ENCODE results near the gene SLC5A12.

Gene SLC5A12

GRCh38 chr11:26742966-26743365 is 21.1 kb upstream of the SLC5A12 start:
- no peak for TF ChIP-seq ZFP3 (CRISPR knock-in tag; IDR thresholded peaks at IDR 0.05)
- TF ChIP-seq BACH2 (CRISPR knock-in tag; IDR thresholded peaks at IDR 0.05; ENCODE audit: borderline replicate concordance): no peak
- TF ChIP-seq PPARA (CRISPR knock-in tag; IDR thresholded peaks at IDR 0.05; ENCODE audit: borderline replicate concordance): no peak
- no peak for TF ChIP-seq ZNF565 (CRISPR knock-in tag; conservative IDR thresholded peaks at IDR 0.05; ENCODE audit: low read depth)
- no peak for TF ChIP-seq ZC3H10 (CRISPR knock-in tag; IDR thresholded peaks at IDR 0.05)
- TF ChIP-seq SNAI2 (CRISPR knock-in tag; IDR thresholded peaks at IDR 0.05): no peak
- TF ChIP-seq ZFP30 (CRISPR knock-in tag; IDR thresholded peaks at IDR 0.05): no peak
- TF ChIP-seq CREB5 (CRISPR knock-in tag; IDR thresholded peaks at IDR 0.05; ENCODE audit: low read depth): no peak
- no peak for TF ChIP-seq CSDC2 (CRISPR knock-in tag; IDR thresholded peaks at IDR 0.05)
- no peak for TF ChIP-seq TSHZ2 (CRISPR knock-in tag; IDR thresholded peaks at IDR 0.05)
- no peak for TF ChIP-seq OSR1 (CRISPR knock-in tag; IDR thresholded peaks at IDR 0.05)
- TF ChIP-seq ESRRG (CRISPR knock-in tag; IDR thresholded peaks at IDR 0.05): no peak
- no peak for TF ChIP-seq ISL1 (CRISPR knock-in tag; IDR thresholded peaks at IDR 0.05)
- TF ChIP-seq ARNTL (CRISPR knock-in tag; IDR thresholded peaks at IDR 0.05; ENCODE audit: borderline replicate concordance, low read depth): no peak
- no peak for TF ChIP-seq TCF4 (CRISPR knock-in tag; IDR thresholded peaks at IDR 0.05; ENCODE audit: borderline replicate concordance)

GRCh38 chr11:26741036-26741435 is 19.2 kb upstream of the SLC5A12 start:
- no peak for ATAC-seq
- TF ChIP-seq TOX (CRISPR knock-in tag; IDR thresholded peaks at IDR 0.05; ENCODE audit: borderline replicate concordance): no peak
- no peak for TF ChIP-seq CREB5 (CRISPR knock-in tag; IDR thresholded peaks at IDR 0.05; ENCODE audit: low read depth)
- TF ChIP-seq ZNF565 (CRISPR knock-in tag; conservative IDR thresholded peaks at IDR 0.05; ENCODE audit: low read depth): no peak
- no peak for TF ChIP-seq SNAI2 (CRISPR knock-in tag; IDR thresholded peaks at IDR 0.05)
- no peak for TF ChIP-seq PPARA (CRISPR knock-in tag; IDR thresholded peaks at IDR 0.05; ENCODE audit: borderline replicate concordance)
- TF ChIP-seq ZNF70 (CRISPR knock-in tag; IDR thresholded peaks at IDR 0.05): no peak
- TF ChIP-seq PATZ1 (CRISPR knock-in tag; IDR thresholded peaks at IDR 0.05; ENCODE audit: borderline replicate concordance): no peak
- no peak for TF ChIP-seq GLIS3 (CRISPR knock-in tag; IDR thresholded peaks at IDR 0.05)
- no peak for TF ChIP-seq ARNTL (CRISPR knock-in tag; IDR thresholded peaks at IDR 0.05; ENCODE audit: borderline replicate concordance, low read depth)
- no peak for TF ChIP-seq CSDC2 (CRISPR knock-in tag; IDR thresholded peaks at IDR 0.05)
- no peak for TF ChIP-seq BACH2 (CRISPR knock-in tag; IDR thresholded peaks at IDR 0.05; ENCODE audit: borderline replicate concordance)
- TF ChIP-seq CSRNP3 (CRISPR knock-in tag; IDR thresholded peaks at IDR 0.05): no peak
- TF ChIP-seq ESRRG (CRISPR knock-in tag; IDR thresholded peaks at IDR 0.05): no peak
- no peak for TF ChIP-seq ZNF8 (CRISPR knock-in tag; IDR thresholded peaks at IDR 0.05)

More at GRCh38 chr11:26742966-26743365, 21.1 kb upstream of the SLC5A12 start:
- no peak for ATAC-seq

Measured in SK-N-SH treated with all-trans-retinoic acid at 6 μM for 48 hours (cell line).